ENCODE measurements around the gene CAPN9.

DNA sequence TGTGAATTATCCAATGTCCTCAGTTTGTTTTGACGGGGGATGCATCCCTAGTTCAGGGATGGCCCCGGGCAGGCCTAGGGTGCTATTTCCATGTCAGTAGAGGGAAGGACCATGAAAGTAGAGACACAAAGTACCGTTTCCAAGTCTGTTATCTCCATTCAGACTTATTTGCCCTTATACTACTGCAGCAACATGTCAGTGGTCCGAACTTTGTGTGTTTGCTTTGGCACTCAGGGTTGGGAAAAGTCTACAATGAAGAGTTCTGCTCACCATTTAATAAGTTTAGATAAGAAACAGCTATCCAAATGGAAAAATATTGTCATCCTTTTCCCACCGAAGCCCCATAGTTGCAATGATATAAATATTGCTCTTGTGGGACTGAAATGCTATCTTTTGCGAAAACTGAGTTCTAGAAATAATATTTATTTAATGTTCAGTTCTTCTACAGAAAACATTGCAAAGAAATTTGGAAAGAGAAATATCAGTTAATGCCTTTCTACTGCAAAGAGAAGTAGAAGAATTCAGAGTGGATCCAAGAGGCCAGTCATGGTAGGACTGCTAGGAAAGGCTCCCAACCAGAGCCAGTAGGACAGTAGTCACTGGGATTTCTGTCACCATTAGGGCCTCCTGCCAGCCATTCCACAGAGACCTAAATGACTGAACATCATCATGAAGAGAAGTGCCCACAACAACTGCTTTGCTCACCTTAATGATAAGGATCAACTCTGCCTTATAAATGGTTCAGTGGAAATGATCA, 21.8 kb upstream of the CAPN9 start:
- TF ChIP-seq, protein P1, sequence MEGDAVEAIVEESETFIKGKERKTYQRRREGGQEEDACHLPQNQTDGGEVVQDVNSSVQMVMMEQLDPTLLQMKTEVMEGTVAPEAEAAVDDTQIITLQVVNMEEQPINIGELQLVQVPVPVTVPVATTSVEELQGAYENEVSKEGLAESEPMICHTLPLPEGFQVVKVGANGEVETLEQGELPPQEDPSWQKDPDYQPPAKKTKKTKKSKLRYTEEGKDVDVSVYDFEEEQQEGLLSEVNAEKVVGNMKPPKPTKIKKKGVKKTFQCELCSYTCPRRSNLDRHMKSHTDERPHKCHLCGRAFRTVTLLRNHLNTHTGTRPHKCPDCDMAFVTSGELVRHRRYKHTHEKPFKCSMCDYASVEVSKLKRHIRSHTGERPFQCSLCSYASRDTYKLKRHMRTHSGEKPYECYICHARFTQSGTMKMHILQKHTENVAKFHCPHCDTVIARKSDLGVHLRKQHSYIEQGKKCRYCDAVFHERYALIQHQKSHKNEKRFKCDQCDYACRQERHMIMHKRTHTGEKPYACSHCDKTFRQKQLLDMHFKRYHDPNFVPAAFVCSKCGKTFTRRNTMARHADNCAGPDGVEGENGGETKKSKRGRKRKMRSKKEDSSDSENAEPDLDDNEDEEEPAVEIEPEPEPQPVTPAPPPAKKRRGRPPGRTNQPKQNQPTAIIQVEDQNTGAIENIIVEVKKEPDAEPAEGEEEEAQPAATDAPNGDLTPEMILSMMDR (IDR thresholded peaks at IDR 0.05) = no peak
- no peak for TF ChIP-seq POLR2A (IDR thresholded peaks at IDR 0.05)

All from gastroesophageal sphincter (tissue), 3 donors.